Ramos (cell line): ENCODE measurements around the gene CDH23.

Experiments used
- in situ Hi-C: fragments of 300-500 bp; cut with MboI; formaldehyde crosslinking; loops from one replicate; pipeline ENCODE4 v1.14.3; 2022; ENCODE audit warnings: low sequenced_read_pairs; ENCODE audit not compliant: unreplicated experiment

Gene CDH23

GRCh38 chr10:71719464-71720201 is 322.9 kb downstream of the CDH23 start, which contains the start of gene C10orf105:
Gene C10orf105, minus strand, starts transcription at chr10:71719778. Its CDS starts 3,441 bp downstream, at chr10:71716337.
- in situ Hi-C loops: no loop called here

DNA sequence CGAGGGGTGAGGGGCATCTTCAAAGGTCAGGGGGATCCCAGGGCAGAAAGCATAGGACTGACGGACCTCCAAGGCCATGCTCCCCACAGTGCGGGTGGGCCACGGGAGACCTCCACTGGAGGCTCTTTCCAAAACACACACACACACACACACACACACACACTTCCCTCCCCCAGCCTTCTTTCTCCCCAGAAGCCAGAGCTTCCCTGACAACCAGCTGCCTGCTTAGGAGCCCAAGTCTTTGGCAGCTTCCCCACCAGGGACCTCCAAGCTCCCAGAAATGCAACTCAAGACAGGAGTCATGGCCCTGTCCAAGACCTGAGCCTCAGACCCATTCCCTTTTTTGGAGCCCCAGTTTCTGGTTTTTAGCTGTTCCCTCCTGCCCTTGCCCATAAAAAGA is 323.6 kb downstream of the CDH23 start:
- in situ Hi-C loops: no loop called here

DNA sequence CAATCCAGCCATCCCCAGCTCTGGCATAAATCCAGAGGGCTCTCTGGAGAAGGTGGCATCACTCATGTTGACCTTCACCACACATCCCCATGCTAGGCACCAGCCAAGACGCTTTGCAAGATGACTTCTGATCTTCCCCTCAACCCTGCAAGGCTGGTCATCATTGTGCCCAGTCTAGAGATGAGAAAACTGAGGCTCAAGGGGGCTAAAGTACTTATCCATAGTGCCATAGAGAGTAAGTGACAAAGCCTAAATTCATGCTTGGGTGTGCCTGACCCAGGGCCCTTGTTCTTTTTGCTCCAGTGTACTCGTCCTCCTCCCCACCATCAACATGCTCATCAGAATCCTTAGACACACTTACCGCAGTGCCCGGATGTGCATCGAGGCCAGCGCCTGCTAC is 324.6 kb downstream of the CDH23 start:
- in situ Hi-C loops: no loop called here

DNA sequence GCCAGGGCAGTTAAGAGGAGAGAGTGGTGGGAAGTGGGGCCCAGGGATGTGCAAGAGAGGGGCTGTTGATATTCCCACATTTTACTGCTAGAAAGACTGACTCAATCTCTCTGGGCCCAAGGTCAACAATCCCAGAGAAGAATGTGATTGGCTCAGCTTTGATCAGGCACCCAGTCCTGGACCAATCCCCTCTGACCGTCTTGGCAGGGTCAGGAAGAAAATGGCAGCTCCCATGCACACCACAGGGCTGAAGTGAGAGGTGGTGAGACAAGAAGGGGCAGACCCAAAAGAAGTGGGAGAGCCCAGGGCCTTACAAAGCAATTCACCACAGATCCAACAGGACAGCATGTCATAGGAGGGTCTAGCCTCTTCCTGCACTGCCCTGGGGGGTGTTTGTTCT is 326.1 kb downstream of the CDH23 start:
- in situ Hi-C loops: no loop called here

DNA sequence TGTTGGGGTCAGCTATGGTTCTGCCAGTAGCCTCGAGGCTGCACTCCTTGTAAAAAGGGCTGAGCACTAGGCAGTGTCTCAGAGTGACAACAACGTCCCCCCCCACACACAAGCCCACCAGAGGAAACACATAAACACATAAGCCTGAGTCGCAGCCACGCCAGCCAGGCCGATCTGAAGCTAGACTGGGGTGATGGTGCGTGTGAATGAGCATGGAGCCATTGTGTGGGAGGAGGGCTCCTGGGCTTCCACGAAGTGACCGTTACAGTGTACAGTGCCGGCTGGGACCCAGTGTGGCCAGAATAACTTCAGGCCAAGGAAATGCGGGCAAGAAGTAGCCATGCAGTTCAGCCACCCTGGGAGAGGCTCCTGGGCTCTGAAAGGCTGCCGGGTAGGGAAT is 326.6 kb downstream of the CDH23 start:
- in situ Hi-C loops: no loop called here

GRCh38 chr10:71724539-71724938 is 327.8 kb downstream of the CDH23 start:
- in situ Hi-C loops: no loop called here

DNA sequence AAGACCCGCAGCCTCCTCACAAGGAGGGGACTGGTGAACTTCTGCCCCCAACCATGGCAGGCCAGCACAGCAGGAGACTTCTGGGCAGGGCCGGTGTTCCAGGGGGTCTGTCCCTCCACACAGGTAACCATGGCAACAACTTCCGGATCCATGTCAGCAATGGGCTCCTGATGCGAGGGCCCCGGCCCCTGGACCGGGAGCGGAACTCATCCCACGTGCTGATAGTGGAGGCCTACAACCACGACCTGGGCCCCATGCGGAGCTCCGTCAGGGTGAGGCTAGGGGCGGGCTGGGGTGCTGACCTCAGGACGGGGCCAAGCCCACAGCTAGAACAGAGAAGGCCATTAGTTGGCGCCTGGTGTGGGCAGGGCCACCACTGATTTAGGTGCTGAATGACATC is 328.5 kb downstream of the CDH23 start:
- in situ Hi-C loops: loop anchor here (25.0 kb wide), 1 partner anchor 1238 kb away; the partner anchor contains the start of gene PALD1

DNA sequence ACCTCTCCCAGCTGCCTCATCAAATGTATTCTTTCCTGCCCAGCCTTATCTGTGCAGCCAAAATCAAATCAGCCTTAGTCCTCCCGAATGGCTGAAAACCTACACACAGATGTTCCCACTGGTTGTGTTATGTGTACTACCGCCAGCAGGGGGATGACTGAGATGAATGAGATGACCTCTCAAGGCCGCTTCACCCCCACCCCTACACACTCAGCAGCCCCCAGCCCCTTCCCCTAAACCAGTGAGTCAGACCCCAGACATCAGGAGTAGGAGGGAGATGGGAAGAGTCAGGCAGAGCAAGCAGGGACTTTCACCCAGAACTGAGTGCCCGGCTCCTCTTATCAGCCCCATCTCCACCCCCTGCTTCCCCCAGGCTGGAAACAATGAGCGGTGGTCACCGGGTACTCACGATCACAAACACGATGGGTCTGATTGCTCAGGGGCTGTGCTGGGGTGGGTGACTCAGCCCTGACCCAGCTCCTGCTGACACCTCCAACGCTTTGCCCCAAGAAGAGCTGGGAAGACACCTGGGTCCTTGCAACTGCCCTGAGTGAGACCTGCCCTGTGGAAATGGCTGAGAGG is 329.4 kb downstream of the CDH23 start:
- in situ Hi-C loops: loop anchor here (25.0 kb wide), 1 partner anchor 1239 kb away; the partner anchor contains the start of gene PALD1

DNA sequence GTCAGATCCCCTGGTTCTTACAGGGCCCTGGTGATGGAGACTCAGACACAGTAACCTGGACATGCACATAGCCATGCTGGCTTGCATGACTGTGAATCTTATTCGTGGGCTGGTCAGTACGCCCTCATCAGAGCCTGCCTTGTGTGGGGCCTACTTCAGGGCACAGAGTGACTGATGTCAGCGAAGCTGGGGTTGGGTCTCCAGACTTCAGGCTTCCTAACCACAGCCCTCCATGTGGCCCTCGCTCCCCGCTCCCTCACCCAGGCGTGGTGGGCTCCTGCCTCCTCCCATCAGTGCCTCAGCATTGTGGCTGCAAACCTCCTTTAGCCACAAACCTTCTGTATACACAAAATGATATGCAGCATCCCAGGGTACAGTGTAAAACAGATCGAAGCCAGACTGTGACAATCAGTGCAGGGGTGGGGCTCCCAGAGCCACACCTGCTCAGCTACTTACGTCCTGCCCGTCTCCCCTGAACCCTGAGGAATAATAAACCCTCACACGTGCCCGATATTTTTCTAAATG is 329.9 kb downstream of the CDH23 start:
- in situ Hi-C loops: loop anchor here (25.0 kb wide), 1 partner anchor 1239 kb away; the partner anchor contains the start of gene PALD1

DNA sequence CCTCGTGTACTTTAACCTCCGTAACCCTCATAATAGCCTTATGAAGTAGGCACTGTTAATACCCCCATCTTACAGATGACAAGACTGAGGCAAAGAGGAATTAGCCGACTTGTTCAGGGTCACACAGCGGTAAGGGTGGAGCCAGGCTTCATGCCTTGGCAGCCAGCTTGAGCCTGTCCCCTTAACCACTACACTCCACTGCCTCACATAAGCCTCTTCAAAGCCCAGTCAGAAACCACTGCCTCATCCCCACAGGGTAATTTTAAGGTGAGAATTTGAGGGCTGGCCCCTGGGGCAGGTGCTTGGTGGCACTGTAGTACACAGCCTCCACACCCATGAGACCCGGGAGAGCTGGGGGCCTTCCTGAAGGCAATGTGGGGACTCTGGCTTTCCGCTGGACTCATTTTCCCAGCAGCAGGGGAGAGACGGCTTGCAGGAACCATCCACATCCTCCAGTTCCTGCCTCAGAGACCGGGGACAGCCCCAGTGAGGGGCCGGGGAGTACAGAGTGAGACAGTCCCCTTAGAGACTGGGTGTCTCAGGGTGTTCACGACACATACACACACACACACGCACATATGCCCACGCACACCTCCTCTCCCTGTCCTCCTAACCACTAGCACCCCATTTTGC is 330.5 kb downstream of the CDH23 start:
- in situ Hi-C loops: loop anchor here (25.0 kb wide), 1 partner anchor 1240 kb away; the partner anchor contains the start of gene PALD1

- in situ Hi-C loops: loop anchor here (25.0 kb wide), 1 partner anchor 1241 kb away; the partner anchor contains the start of gene PALD1
These were observed 331.3 kb downstream of the CDH23 start for GRCh38 chr10:71727738-71728737.

- in situ Hi-C loops: loop anchor here (25.0 kb wide), 1 partner anchor 1242 kb away; the partner anchor contains the start of gene PALD1
These were observed 332.5 kb downstream of the CDH23 start for GRCh38 chr10:71729161-71729636.

- in situ Hi-C loops: loop anchor here (25.0 kb wide), 1 partner anchor 1244 kb away; the partner anchor contains the start of gene PALD1
These were observed 335.1 kb downstream of the CDH23 start for GRCh38 chr10:71731791-71732190.

DNA sequence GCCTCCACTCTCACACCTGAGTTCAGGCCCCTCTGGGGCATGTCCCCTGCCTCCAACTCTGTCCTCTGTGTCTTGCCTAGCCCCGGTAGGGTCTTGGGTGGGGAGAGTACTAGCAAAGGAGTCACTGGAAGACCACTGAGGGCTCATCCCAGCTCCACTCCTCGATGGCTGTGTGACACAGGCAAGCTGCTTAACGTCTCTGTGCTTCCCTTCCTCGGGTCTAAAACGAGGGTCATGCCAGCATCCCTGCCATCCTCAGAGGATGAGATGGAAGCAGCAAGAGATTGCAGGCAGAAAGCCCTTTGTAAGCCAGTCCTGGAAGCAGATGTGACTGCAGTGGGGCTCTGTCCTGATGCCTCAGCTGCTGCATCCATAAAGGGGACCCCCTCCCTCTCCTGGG is 338.1 kb downstream of the CDH23 start:
- in situ Hi-C loops: loop anchor here (25.0 kb wide), 1 partner anchor 1247 kb away; the partner anchor contains the start of gene PALD1

- in situ Hi-C loops: loop anchor here (25.0 kb wide), 1 partner anchor 1249 kb away; the partner anchor contains the start of gene PALD1
These were observed 339.2 kb downstream of the CDH23 start for GRCh38 chr10:71735709-71736569.

- in situ Hi-C loops: loop anchor here (25.0 kb wide), 1 partner anchor 1249 kb away; the partner anchor contains the start of gene PALD1
These were observed 339.8 kb downstream of the CDH23 start for GRCh38 chr10:71736570-71736952.

DNA sequence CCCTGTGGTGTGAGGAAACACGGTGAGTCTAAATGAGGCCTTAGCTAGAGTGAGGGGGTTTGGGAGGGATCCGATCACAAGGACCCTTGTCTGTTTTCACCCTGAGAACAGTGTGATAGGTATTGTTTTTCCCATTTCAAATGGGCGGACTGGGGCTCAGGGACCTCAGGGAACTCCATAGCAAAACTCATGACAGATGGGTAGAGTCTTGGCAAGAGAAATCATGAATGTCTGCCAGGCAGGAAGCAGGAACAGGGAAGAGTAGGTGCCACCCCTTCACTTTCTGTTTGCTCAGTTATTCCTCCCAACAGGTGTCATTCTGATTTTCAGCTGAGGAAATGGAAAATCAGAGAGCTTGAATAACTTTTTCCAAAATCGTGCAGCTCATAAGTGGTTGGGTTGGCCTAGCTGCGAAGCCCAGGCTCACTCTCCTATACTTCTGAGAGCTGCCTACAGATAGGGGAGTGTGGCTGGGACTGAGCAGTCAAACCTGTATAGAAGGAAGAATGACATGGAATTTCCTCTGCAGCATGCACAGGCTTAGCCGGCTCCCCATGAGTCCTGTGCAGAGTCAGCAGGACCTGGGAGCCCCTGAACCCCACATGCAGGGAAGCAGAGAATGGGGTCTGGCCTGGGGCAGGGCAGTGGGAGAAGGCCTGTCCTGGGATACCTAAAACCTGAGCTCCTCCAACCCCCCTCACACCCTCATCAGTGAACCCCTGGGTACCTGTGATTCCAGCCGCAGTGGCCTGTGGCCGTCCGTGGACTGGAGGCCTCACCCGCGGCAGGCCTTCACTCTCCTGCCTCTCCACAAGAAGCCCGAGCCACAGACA is 340.5 kb downstream of the CDH23 start:
- in situ Hi-C loops: loop anchor here (25.0 kb wide), 1 partner anchor 1250 kb away; the partner anchor contains the start of gene PALD1
